Limb (tissue), 2 donors: ENCODE results near the gene TMEM101.
"Not testable (repeated sequence)": the region's sequence is repeated elsewhere in the genome, so short reads cannot be mapped to it uniquely, and the experiment has no call there.

Experiments
- DNase-seq, 2 donors: peaks; one replicate each; pipeline ENCODE4 v3.0.0-alpha.2; 2016; ENCODE audit errors: extremely low spot score in 2 of 2

TMEM101 gene

GRCh38 chr17:44000871-44001460 lies 13.8 kb downstream of the TMEM101 start:
- DNase-seq: no peak

DNA sequence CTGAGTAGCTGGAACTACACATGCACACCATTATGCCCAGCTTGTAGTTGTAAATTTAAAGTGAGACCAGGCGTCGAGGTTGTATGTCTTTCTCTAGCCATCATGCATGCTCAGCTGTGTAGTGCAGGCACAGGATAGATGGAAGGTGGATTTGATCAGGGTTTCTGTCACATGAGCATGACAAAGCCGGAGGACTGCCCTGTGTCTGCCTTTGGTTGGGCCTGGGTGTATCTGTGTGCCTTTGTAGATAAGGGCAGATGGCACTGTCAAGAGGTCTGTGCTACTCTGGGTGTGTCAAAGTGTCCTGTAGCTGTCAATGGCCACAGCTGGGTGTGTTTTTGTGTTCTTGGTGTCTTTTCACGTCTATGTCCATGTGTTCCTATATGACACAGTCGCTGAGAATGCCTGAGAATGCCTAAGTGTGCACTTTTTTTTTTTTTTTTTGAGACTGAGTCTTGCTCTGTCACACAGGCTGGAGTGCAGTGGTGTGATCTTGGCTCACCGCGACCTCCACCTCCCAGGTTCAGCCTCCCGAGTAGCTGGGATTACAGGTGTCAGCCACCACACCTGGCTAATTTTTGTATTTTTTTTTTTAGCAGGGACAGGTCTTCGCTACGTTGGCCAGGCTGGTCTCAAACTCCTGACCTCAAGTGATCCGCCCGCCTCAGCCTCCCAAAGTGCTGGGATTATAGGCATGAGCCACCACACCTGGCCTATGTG lies 14.5 kb downstream of the TMEM101 start:
- DNase-seq: no peak

GRCh38 chr17:43999024-43999423 lies 15.7 kb downstream of the TMEM101 start:
- no peak for DNase-seq

DNA sequence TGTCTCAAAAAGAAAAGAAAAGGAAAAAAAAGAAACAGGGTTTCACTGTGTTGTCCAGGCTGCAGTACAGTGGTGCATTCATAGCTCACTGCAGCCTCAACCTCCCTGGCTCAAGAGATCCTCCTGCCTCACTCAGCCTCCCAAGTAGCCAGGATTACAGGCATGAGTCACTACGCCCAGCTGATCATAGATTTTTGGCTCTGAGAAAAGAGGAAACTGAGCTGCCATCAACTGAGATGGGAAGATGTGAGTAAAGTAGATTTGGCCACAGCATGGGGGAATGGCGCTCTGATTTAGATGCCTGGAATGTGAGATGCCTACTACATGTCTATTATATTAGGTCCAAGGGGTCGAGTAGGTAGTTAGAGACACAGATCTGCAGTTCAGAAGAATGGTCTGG lies 16.2 kb downstream of the TMEM101 start:
- no peak for DNase-seq

DNA sequence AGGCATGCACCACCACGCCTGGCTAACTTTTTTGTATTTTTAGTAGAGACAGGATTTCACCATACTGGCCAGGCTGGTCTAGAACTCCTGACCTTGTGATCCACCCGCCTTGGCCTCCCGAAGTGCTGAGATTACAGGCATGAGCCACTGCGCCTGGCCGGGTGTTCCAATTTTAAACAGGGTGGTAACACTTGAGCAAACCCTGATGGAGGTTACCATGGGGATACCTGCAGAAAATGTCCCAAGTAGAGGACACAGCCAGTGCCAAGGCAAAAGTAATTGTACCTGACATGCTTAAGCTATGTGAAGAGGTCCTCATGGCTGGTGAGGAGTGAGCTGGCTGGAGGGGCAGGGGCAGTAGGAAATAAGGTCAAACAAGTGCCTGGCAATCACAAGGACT lies 17.6 kb downstream of the TMEM101 start:
- DNase-seq: not testable (repeated sequence)

DNA sequence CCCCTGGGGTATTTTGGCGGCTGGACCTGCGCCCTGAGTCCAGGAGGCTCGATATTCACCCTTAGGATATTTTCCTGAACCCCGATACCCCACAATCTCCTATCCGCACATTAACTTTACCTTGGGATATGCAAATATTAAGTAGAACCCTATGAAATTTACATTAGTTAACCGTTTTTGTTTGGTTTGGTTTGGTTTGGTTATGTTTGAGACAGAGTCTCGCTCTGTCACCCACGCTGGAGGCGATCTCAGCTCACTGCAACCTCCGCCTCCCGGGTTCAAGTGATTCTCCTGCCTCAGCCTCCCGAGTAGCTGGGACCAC lies 19.7 kb downstream of the TMEM101 start:
- DNase-seq: no peak

- DNase-seq: peak in 1 of 2 donors; percentile 80
These were observed 20.3 kb downstream of the TMEM101 start for GRCh38 chr17:43994272-43995149.

GRCh38 chr17:43992641-43993040 lies 22.1 kb downstream of the TMEM101 start:
- no peak for DNase-seq

DNA sequence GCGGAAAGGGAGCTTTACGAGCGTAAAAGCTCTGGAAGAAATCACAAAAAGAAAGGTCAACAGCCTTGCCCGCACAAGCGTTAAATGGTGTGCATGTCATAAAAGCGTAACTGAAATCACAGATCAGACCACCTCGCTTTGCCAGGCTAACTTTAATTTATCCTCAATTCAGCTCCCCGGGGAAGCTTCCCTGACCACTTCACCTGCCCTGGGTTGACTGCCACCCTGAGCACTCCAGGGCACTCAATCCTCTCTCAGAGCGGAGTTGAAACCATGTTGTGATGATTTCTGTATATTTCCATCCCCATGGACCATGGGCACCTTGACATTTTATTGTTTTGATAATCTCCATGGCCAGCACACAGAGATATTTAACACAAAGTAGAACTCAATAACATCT lies 26.5 kb downstream of the TMEM101 start:
- DNase-seq: no peak

DNA sequence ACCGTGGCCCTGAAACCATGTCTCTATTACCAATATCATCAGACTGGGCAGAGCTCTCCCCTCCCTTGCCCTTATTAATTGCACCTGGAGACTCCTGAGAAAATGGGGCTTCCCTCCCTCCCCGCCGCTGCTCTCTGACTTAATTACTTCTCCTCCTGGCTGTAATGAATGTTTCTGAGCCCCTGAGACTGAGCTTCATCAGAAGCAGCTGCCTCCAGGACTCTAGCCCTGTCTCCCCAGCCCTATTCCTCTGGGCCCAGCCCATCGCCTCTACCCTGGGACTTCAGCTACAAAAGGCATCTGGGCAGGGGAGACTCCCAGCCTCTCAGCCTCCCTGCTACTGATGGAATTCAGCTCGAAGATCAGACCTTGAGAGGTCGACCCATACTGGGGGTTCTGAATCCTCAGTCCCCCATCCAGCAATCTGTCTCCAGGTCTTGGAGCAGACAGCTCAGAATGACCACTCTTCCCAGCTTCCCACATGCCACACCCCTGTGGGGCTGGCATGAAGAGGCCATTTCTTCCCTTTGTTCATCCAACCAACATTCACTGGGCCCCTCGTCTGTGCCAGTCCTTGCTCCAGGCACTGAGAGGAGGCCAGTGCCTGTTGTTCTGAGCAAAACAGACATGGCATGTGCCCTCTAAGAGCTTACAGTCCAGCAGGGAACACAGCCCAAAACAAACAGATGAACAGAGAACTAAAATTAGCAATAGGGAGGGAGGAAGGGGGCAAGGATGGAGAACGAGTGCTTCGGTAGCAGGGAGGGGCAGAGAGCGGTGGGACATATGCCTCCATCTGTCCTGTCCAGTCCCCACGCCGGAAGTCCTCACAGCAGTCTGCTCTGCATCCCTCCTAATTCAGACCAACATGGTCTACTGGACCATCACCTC lies 27.4 kb downstream of the TMEM101 start:
- no peak for DNase-seq

DNA sequence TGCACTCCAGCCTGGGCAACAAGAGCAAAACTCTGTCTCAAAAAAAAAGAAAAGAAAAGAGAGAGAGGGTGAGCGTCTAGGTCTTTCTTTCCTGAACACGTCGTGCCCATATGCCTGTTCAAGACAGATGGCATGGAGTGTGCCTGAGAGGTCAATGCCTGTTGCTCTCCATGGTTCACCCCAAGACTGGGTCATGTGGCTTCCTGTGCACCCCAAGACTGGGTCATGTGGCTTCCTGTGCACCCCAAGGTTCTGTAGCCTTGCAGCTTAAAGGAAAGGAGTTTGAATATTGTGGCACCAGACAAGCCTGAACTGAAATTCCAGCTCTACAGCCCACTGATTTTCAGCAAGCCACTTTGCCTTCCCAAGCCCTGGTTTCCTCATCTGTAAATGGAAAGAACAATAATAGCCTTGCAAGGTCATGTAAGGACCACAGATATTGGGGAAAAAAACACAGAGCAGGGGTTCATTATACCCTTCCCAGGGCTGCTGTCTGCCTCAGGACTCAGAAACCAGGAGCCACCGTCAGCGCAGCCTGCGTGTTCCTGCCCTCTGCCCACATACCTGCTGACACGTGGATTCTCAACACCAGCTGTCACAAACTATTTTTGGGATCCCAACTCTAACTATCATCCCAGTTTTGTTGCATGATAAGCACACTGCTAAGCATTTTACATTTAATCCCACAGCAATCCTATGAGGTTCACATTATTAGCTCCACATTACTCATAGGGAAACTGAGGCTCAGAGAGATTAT lies 28.4 kb downstream of the TMEM101 start:
- no peak for DNase-seq

- DNase-seq: no peak
These were observed 30.2 kb downstream of the TMEM101 start for GRCh38 chr17:43984521-43984920.

- DNase-seq: peak in 1 of 2 donors; percentile 57
These were observed 31.0 kb downstream of the TMEM101 start for GRCh38 chr17:43983515-43984411.

- DNase-seq: no peak
These were observed 31.6 kb downstream of the TMEM101 start for GRCh38 chr17:43983196-43983514.

- no peak for DNase-seq
These were observed 32.6 kb downstream of the TMEM101 start for GRCh38 chr17:43982171-43982570.

GRCh38 chr17:43979671-43980070 lies 35.1 kb downstream of the TMEM101 start:
- no peak for DNase-seq

GRCh38 chr17:43979011-43979410 lies 35.8 kb downstream of the TMEM101 start:
- DNase-seq: no peak

DNA sequence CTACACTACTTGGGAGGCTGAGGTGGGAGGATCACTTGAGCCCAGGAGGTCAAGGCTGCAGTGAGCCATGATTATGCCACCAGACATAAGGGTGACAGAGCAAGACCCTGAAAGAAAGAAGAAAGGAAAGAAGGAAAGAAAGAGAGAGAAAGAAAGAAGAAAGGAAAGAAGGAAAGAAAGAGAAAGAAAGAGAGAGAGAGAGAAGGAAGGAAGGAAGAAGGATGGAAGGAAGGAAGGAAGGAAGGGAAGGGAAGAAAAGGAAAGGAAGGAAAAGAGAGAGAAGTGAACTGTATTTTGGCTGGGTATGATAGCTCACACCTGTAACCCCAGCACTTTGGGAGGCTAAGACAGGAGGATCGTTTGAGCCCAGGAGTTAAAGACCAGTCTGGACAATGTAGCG lies 36.7 kb downstream of the TMEM101 start:
- DNase-seq: no peak

DNA sequence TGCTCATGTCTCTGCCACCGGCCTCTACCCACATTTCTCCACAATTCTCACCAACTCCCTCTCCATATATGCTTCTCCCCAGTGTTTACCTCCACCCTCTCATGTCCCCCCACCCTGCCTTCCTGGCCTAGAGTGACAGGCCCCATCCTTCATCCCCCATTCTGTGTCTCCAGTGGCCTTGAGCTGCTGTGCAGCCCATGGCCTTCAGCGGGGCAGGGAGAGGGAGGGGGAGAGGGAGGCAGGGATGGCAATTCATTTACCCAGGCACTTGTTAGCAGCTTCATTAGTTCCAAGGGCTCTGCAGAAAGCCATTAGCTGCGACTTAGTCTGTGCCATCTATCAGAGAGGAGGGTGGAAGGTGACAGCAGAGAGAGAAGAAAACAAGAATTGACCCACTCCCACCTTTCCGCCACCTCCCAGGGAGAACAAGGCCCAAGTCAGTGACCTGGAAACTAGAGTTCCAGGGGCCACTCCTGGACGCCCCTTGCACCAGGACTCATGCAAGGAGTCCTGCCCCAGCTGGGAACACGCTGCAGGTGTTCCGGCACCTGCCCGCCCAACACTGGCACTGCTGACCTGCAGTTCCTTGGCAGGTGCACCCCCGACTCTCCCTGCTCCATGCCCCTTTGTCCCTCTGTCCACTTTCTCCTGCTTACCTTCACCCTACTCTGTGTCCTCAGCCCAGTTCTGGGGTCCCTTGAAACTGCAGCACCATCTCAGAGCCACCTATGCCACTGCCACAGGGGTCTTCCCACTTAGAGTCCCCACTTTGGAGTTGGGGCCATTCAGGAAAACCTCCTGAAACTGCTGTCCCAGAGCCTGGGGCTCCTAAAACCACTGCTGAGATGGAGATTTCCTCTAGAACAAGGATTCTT lies 37.6 kb downstream of the TMEM101 start:
- DNase-seq: no peak
